HG03558 (cell line): ENCODE measurements around the gene CFAP410.

Experiments
- ATAC-seq: cut with Tn5 transposase; IDR thresholded peaks from one replicate; pipeline ENCODE4 v1.9.1; 2021; ENCODE audit warnings: moderate number of reproducible peaks; ENCODE audit not compliant: unreplicated experiment; ENCODE audit errors: extremely low read depth

Gene CFAP410

DNA sequence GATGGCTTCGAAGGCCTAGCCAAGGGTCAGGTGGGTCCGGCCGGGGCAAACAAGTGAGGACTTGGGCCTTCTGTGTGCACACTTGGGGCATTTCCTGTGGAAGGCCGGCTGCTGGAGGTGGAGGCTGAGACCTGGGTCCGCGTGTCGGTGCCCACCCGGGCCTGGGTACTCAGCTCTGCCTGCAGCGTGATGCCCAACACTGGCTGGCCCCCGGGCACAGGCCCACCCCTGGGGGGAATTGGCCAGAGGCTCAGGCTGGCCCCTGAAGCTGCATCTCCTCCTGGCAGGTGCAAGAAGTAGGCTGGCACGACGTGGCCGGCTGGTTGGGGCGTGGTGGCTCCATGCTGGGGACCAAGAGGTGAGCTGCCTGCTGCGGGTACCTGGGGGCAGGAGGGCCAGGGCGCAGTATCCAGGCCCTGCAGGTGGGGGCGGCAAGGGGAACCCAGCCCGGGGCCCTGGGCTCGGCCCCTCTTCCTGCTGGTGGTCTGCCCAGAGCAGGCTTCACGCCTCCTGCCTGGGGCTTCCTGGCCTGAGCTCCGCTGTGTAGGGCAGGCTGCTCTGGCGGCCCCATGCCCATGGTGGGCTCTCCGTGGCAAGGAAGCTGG lies 17.2 kb downstream of the CFAP410 start:
- no peak for ATAC-seq

- ATAC-seq: no peak
Observed at GRCh38 chr21:44320847-44321246, 18.3 kb downstream of the CFAP410 start.

DNA sequence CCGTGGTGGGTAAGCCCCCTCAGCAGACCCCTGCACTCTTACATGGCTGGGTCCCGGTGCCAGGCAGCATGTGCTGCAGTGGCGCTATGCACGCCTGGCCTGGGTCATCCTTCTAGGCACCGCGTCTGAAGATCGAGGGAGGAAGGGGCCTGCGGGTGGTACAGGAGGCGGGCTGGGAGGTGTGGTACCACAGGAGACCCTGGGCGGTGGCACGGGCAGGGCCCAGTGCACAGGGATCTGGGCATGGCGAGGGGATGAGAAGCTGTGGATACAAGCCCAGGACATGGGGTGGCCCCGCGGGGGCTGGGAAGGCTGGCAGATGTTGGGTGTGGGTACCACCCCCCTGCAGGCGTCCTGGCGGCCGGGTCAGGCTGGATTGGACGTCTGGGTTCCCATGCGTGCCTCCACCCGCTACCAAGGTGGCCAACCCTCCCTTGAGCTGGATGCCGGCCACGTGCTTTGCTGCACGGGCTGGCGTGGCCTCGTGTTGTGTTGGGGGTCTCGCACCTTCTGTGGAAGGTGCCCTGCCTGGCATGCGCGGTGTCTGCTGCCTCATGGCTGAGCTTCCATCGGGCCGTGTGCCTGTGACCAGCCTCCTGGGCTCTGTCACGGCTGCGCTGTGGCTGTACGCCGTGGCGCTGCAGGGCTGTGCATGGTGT lies 19.7 kb downstream of the CFAP410 start:
- ATAC-seq: no peak

DNA sequence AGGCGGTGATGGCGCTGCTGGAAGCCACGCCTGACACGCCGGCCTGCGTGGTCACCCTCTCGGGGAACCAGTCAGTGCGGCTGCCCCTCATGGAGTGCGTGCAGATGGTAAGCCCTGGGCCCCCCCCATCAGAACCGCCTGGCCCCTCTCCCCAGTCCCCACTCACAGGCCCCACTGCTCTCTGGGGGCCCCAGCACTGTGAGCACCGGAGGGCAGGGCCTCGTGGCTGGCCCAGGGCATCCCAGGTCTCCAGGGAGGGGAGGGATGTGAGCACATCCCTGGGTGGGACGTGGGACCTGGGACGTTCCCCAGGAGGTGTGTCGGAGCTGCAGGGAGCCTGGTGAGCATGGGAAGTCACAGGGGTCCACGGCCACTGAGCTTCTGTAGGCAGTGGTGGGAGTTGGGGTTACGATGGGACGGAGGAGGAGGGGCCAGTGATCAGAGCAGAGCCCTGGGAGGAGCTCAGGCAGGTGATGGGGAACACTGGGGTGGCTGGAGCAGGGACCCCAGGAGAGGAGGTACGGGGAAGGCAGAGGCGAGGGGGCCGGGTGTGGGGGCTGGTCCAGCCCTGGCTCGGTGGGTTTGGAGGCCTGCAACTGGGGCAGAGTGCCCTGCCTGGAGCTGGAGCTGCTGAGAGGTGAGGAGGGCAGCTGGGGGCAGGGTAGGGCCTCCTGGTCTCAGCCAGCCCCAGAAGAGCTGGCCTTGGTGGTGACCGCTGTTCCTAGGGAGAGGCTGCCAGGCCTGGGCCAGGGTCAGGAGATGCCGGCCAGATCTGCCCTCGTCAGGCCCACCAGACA lies 20.5 kb downstream of the CFAP410 start:
- ATAC-seq: no peak

GRCh38 chr21:44317871-44318270 lies 21.3 kb downstream of the CFAP410 start:
- no peak for ATAC-seq

GRCh38 chr21:44317241-44317782 lies 21.9 kb downstream of the CFAP410 start:
- ATAC-seq: no peak

DNA sequence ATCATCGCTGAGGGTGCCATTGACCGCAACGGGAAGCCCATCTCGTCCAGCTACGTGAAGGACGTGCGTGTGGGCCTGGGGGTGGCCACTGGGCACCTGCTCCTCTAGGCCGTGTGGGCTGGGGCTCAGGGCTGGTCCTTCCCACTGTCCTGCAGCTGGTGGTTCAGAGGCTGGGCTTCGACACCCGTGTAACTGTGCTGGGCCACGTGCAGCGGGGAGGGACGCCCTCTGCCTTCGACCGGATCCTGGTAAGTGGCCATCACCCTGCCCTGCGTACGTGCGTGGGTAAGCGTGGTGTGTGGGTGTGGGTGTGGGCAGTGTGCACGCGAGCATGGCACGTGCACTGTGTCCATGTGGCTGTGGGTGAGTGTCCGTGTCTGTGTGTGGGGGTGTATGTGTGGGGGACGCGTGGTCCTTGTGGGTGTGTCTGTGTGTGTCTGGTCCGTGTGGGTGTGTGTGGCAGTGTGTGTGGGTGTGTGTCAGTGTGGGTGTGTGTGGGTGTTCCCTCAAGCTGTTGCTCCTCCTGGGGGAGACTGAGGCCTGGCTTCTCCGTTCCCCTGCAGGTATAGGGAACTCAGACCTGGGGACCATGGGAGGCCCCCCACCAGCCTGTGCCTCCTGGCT lies 22.8 kb downstream of the CFAP410 start:
- ATAC-seq: no peak

DNA sequence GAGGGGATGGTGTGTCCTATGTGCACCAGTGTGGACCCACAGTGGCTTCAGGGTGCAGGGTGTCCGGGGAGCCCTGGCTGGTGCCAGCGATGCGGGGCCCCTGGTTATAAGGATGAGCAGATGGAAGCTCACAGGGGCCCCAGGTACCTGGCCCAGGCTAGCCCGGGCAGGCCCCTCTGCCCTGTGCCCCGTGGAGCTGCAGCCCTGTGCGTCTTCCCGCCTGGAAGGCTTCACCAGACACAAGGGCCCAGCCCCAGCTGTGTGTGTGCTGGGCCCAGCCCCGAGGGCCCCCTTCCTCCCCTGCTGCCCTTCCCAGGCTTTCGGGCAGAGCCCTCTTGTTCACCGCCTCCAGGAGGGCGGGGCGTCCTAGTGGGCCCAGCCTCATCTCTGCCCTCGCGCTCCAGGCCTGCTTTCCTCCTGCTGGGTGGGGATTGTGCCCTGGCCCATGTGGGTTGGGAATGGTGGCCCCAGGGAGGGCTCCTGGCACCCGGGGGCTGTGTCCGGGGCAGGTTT lies 23.4 kb downstream of the CFAP410 start:
- ATAC-seq: no peak

- no peak for ATAC-seq
Observed at GRCh38 chr21:44314561-44314960, 24.6 kb downstream of the CFAP410 start.

DNA sequence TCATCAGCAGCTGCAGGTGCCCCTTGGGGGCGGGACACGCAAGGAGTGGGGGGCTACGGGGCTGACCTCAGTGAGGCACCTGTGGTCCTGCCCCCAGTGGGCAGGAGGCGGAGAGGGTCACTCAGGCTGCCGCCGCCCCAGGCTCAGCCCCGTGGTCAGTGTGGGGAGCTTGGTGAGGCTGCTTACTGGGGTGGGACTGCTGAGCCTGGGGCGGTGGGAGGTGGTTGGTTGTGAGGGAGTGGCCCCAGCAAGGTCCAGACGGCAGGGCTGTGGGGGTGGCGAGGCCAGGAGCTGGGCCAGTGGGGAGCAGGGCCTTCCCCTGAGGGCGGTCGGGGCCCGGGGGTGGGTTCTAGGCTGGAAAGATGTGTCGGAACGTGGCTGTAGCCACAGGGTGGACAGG lies 25.1 kb downstream of the CFAP410 start:
- no peak for ATAC-seq

DNA sequence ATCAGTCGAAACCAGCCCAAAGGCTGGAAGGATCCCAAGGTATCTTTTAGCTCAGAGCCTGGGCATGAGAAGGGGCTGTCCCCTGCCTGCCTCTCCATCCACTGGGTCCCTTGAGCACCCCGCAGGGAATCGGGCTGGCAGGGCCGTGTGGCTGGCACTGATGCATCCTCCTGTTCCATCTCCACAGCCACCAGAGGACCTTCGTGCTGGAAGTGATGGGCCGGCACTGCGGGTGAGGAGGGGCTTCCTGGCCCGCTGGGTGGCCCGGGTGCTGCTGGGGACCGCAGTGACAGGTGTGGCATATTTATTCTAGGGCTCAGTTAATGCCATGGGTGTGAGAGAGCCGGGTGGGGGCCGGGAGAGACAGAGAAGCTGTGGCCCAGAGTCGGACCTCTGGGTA lies 25.7 kb downstream of the CFAP410 start:
- ATAC-seq: no peak

GRCh38 chr21:44312716-44313115 lies 26.5 kb downstream of the CFAP410 start:
- ATAC-seq: no peak

- ATAC-seq: no peak
Observed at GRCh38 chr21:44312089-44312488, 27.1 kb downstream of the CFAP410 start.

DNA sequence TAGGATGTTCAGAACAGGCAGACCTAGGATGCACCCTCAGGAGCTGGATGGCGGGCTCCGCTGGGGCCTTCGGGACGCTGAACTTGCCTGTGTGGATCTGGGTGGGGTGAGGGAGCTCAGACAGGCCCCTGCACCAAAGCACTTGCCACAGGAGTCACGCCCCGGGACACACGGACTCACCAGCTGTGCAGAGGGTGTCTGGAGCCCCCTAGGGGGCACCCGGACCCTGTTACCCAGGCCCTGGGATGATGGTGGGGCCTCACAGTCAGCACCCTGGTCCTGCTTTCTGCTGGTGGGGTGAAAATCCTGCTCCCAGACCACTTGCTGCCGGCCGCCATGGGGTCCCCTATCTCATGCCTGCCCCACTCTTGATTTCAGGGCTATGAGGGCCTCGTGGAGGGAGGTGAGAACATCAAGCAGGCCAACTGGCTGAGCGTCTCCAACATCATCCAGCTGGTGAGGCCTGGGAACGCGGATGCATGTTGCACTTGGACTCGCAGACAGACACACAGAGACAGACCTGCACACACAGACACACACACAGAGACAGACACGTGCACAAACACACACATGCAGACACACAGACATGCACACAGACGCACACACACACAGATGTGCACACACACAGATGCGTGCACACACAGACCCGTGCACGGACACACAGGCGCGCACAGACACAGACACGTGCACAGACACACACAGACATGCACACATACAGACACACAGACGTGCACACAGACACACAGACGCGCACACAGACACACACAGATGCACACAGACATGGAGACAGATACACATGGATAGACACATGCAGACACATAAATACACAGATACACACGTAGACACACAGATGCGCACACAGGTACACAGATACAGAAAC lies 28.3 kb downstream of the CFAP410 start:
- no peak for ATAC-seq

DNA sequence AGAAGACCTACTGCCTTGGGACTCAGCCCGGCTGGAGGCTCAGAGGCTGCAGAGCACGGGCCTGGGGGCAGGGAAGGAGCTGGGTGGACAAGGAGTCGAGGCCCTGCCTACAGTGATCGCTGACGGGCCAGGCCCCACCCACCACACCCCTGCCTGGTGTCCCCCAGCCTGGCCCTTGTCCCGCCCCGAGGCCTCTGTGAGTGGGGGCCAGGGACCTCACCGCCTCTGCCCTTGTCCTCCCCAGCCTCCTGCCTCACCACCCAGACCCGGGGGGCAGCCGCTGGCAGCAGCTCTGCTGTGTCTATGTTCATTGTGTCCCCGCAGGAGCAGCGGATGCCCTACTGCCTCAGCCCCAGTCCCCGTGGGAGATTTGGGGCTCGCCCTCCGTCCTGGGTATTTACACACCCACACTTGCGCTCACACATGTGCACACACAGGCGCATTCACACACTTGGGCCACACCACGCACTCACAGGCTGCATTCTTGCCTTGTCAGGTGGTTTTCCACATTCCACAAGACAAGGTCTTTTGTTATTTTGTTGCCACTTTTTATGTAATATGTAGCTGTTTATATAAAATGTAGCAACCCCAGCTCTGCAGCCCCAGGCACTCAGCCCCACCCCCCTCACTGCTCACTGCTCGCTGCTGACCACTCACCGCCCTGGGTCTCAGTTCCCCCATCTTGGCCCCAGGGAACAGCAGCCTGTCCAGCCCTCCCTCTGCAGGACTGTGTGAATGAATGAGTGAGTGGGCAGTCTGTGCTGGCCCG lies 32.1 kb downstream of the CFAP410 start:
- no peak for ATAC-seq

- ATAC-seq: no peak
Observed at GRCh38 chr21:44305691-44306090, 33.5 kb downstream of the CFAP410 start.

GRCh38 chr21:44304877-44305293 lies 34.3 kb downstream of the CFAP410 start:
- no peak for ATAC-seq

GRCh38 chr21:44304011-44304616 lies 35.1 kb downstream of the CFAP410 start:
- ATAC-seq: no peak
